Inflammatory macrophage treated with lipopolysaccharide for 4 hours (primary cell): ENCODE data around the gene NRAP.

Experiments
- DNase-seq: peaks from one replicate; pipeline ENCODE4 v3.0.0-alpha.2; 2020

NRAP gene

GRCh38 chr10:113605268-113605978 lies 58.4 kb downstream of the NRAP start:
- no peak for DNase-seq

- no peak for DNase-seq
Observed at GRCh38 chr10:113604572-113604971, 59.3 kb downstream of the NRAP start.

- no peak for DNase-seq
Observed at GRCh38 chr10:113603057-113603777, 60.6 kb downstream of the NRAP start.

GRCh38 chr10:113600569-113600968 lies 63.3 kb downstream of the NRAP start:
- DNase-seq, result no peak

- DNase-seq, result no peak
Observed at GRCh38 chr10:113594652-113595051, 69.2 kb downstream of the NRAP start.

GRCh38 chr10:113592380-113592779 lies 71.5 kb downstream of the NRAP start:
- no peak for DNase-seq

GRCh38 chr10:113590581-113590980 lies 73.3 kb downstream of the NRAP start:
- DNase-seq, result no peak

GRCh38 chr10:113589201-113589770 lies 74.6 kb downstream of the NRAP start:
- no peak for DNase-seq

- no peak for DNase-seq
Observed at GRCh38 chr10:113585949-113586348, 77.9 kb downstream of the NRAP start.

GRCh38 chr10:113583571-113583970 lies 80.3 kb downstream of the NRAP start:
- DNase-seq, result no peak

- DNase-seq, result no peak
Observed at GRCh38 chr10:113581092-113581491, 82.7 kb downstream of the NRAP start.

GRCh38 chr10:113578773-113579172 lies 85.1 kb downstream of the NRAP start:
- no peak for DNase-seq

GRCh38 chr10:113576852-113577251 lies 87.0 kb downstream of the NRAP start:
- no peak for DNase-seq

- DNase-seq, result no peak
Observed at GRCh38 chr10:113573368-113573767, 90.5 kb downstream of the NRAP start.

- DNase-seq, result no peak
Observed at GRCh38 chr10:113572520-113573290, 91.1 kb downstream of the NRAP start.

GRCh38 chr10:113569576-113569975 lies 94.3 kb downstream of the NRAP start:
- no peak for DNase-seq

- DNase-seq, result no peak
Observed at GRCh38 chr10:113566888-113567287, 97.0 kb downstream of the NRAP start.

GRCh38 chr10:113565364-113565763 lies 98.5 kb downstream of the NRAP start:
- DNase-seq, result no peak

GRCh38 chr10:113563306-113564088 lies 100.3 kb downstream of the NRAP start:
- DNase-seq, result peak; percentile 66

GRCh38 chr10:113562704-113563103 lies 101.1 kb downstream of the NRAP start:
- DNase-seq, result no peak

GRCh38 chr10:113562069-113562468 lies 101.8 kb downstream of the NRAP start:
- DNase-seq, result no peak

GRCh38 chr10:113561214-113561613 lies 102.6 kb downstream of the NRAP start:
- DNase-seq, result no peak

- no peak for DNase-seq
Observed at GRCh38 chr10:113560071-113560470, 103.8 kb downstream of the NRAP start.
